Stimulated activated CD4-positive, alpha-beta T cell treated with anti-CD3 and anti-CD28 coated beads, Interleukin-2, amount 100 ng/mL, for 24 hours (primary cell): Measurements from ENCODE around the gene TAF11L14.
"Not testable (repeated sequence)": the region's sequence is repeated elsewhere in the genome, so short reads cannot be mapped to it uniquely, and the experiment has no call there.

Experiments
- DNase-seq, 2 donors: peaks; one replicate each; pipeline ENCODE4 v3.0.0-alpha.2; 2020

Gene TAF11L14

DNA sequence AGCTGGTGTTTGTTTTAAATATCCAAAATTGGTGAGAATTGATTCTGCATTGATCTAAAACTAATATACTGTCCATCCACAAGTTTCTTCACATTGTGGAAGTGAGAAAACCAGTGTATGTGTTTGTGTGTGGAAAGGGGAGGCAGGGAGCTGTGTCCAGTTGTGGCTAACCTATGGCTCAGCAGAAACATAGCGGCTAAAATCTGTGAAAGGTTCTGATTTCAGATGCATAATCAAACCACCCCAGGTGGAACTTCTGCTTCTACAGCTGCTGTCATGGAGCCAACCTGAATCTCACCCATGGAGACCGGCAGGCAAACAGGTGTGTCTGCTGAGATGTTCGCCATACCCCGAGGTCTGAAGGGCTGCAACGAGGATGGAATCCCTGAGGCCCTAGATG lies at the start of gene TAF11L14:
Gene TAF11L14 (plus strand): TSS at position 301 of the 400 bp plus-strand sequence.
- DNase-seq: no peak

DNA sequence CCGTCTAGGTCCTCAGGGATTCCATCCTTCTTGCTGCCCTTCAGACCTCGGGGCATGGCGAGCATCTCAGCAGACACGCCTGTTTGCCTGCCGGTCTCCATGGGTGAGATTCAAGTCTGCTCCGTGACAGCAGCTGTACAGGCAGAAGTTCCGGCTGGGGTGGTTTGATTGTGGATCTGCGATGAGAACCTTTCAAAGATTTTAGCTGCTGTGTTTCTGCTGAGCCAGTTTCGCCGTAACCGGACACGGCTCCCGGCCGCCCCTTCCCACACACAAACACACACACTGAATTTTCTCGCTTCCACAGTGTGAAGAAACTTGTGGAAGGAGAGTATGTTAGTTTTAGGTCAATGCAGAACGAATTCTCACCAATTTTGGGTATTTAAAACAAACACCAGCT lies 48.6 kb upstream of the TAF11L14 start, which contains the start of gene TAF11L7:
Gene TAF11L7 (minus strand): TSS at position 101 of the 400 bp plus-strand sequence.
- DNase-seq: not testable (repeated sequence)

DNA sequence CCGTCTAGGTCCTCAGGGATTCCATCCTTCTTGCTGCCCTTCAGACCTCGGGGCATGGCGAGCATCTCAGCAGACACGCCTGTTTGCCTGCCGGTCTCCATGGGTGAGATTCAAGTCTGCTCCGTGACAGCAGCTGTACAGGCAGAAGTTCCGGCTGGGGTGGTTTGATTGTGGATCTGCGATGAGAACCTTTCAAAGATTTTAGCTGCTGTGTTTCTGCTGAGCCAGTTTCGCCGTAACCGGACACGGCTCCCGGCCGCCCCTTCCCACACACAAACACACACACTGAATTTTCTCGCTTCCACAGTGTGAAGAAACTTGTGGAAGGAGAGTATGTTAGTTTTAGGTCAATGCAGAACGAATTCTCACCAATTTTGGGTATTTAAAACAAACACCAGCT lies 43.4 kb upstream of the TAF11L14 start, which contains the start of gene TAF11L8:
Gene TAF11L8 (minus strand): TSS at position 101 of the 400 bp plus-strand sequence.
- DNase-seq: not testable (repeated sequence)

DNA sequence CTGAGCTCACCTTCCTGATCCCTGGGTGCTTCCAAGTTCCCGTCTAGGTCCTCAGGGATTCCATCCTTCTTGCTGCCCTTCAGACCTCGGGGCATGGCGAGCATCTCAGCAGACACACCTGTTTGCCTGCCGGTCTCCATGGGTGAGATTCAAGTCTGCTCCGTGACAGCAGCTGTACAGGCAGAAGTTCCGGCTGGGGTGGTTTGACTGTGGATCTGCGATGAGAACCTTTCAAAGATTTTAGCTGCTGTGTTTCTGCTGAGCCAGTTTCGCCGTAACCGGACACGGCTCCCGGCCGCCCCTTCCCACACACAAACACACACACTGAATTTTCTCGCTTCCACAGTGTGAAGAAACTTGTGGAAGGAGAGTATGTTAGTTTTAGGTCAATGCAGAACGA lies 40.0 kb upstream of the TAF11L14 start, which contains the start of gene TAF11L9:
Gene TAF11L9 (minus strand): TSS at position 140 of the 400 bp plus-strand sequence.
- not testable (repeated sequence) for DNase-seq

DNA sequence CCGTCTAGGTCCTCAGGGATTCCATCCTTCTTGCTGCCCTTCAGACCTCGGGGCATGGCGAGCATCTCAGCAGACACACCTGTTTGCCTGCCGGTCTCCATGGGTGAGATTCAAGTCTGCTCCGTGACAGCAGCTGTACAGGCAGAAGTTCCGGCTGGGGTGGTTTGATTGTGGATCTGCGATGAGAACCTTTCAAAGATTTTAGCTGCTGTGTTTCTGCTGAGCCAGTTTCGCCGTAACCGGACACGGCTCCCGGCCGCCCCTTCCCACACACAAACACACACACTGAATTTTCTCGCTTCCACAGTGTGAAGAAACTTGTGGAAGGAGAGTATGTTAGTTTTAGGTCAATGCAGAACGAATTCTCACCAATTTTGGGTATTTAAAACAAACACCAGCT lies 36.5 kb upstream of the TAF11L14 start, which contains the start of gene TAF11L10:
Gene TAF11L10 (minus strand): TSS at position 101 of the 400 bp plus-strand sequence.
- DNase-seq: not testable (repeated sequence)

DNA sequence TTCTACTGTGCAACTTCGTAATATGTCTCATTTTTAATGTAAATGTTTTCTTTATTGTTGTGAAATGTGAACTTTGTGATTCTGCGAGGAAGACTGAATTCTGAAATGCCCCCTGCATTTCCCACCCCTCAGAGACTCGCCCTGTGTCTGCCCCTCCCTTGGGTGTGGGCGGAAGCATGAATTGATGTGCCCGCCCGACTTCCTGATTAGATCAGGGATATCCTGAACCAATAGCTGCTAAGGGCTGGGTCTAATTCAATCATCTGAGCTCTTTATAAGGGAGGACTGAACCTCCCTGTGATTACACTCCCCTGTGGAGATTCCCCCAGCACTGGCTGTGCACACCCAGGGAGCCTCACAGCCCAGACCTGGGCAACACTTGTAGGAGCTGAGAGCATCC lies 30.4 kb upstream of the TAF11L14 start, which contains the start of gene TAF11L11:
Gene TAF11L11 (plus strand): TSS at position 304 of the 400 bp plus-strand sequence.
- DNase-seq: not testable (repeated sequence)

DNA sequence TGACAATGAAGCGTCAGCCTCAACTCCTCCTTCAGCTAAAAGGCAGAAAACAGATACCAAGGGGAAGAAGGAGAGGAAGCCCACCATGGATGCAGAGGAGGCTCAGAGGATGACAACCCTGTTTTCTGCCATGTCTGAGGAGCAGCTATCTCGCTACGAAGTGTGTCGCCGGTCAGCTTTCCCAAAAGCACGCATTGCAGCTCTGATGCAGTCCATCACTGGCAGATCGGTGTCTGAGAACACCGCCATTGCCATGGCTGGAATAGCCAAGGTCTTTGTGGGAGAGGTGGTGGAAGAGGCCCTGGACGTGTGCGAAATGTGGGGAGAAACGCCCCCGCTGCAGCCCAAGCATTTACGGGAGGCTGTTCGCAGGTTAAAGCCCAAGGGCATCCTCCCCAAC lies 29.3 kb upstream of the TAF11L14 start:
- no peak for DNase-seq

DNA sequence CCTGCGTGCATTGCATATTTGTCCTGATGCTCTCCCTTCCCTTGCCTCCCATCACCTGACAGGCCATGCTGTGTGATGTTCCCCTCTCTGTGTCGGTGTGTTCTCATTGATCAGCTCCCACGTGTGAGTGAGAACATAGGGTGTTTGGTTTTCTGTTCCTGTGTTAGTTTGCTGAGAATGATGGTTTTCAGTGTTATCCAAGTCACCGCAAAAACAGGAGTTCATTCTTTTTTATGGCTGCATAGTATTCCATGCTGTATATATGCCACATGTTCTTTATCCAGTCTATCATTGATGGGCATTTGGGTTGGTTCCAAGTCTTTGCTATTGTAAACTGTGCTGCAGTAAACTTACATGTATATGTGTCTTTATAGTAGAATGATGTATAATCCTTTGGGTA lies 26.8 kb upstream of the TAF11L14 start:
- DNase-seq: not testable (repeated sequence)

DNA sequence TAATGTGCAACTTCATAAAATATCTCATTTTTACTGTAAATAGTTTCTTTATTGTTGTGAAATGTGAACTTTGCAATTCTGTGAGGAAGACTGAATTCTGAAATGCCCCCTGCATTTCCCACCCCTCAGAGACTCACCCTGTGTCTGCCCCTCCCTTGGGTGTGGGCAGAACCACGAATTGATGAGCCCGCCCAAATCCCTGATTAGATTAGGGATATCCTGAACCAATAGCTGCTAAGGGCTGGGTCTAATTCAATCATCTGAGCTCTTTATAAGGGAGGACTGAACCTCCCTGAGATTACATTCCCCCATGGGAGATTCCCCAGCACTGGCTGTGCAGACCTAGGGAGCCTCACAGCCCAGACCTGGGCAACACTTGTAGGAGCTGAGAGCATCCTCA lies 24.2 kb upstream of the TAF11L14 start, which contains the start of gene TAF11L12:
Gene TAF11L12 (plus strand): TSS at position 301 of the 400 bp plus-strand sequence.
- not testable (repeated sequence) for DNase-seq

DNA sequence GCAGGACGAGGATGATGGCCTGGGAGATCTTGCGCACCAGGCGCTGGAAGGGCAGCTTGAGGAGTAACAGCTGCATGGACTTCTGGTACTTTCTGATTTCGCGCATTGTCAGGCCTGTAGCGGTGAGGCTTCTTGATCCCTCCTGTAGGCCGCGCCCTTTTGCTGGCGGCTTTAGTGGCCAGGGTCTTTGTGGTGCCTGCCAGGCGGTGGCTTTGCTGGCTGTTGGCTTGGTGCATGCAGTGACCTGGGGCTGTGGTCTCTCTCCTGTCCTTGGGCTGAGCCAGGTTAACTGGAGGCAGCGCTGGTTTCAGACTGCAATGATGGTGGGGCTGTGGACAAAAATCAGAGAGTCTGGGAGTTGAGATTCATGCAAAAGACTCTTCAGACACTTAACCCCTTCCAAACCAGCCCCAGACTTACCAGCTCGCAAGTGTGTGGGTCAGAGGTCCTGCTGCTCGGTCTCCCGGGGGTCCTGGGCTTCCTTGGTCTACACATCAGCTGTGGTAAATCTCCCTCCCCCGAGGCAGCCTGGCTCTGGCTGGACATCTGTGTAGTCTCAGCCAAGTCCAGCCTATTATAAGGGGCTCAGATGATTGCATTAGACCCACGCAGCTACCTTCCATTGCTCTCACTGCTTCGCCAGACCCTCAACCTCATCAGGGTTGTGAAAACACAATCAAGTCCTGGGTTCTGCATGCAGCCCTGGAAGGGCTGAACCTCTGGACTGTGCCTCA lies 19.2 kb upstream of the TAF11L14 start:
- no peak for DNase-seq

DNA sequence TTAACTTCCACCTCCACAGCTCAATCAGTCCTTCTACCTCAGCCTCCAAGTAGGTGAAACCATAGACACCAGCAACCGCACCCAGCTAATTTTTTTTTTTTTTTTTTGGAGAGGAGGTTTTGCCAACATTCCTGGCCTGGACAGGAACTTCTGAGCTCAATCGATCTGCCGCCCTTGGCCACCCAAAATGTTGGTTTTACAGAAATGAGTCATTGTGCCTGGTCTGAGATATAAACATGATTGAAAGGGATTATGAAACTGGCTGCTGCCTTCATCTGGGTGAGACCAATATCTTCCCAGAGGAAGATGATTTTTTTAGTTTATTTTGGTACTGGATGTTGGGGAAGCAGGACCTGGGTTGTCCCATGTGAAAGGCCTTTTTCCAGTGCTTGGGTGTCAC lies 14.9 kb upstream of the TAF11L14 start:
- no peak for DNase-seq

DNA sequence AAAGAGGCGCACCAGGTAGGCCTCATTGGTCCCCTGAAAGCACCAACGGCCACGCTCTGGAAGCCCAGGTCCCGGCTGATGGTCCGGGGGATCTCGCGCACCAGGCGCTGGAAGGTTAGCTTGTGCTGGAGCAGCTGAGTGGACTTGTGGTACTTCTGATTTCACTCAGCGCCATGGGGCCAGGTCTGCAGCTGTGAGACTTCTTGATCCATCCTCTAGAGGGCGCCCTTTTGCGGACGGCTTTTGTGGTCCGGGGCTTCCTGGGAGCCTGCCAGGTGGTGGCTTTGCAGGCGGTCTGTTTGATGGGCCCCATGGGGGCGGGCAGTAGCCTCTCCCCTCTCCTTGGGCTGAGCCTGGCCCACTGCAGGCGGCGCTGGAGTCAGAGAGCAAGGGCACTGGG lies 13.6 kb upstream of the TAF11L14 start:
- DNase-seq: no peak

DNA sequence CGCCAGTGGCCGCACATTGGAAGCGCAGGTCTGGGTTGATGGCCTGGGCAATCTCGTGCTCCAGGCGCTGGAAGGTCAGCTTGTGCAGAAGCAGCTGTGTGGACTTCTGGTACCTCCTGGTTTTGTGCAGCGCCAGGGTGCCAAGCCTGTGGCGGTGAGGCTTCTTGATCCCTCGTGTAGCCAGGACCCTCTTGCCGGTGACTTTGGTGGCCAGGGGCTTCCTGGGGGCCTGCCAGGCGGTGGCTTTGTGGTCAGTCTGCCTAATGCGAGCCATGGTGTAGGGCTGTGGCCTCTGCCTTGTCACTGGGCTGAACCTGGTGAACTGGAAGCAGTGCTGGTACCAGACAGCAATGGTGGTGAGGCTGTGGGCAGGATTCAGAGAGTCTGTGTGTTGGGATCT lies 8.6 kb upstream of the TAF11L14 start:
- DNase-seq: no peak

DNA sequence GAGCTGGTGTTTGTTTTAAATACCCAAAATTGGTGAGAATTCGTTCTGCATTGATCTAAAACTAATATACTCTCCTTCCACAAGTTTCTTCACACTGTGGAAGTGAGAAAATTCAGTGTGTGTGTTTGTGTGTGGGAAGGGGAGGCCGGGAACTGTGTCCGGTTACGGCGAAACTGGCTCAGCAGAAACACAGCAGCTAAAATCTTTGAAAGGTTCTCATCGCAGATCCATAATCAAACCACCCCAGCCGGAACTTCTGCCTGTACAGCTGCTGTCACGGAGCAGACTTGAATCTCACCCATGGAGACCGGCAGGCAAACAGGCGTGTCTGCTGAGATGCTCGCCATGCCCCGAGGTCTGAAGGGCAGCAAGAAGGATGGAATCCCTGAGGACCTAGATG lies 2.5 kb upstream of the TAF11L14 start, which contains the start of gene TAF11L13:
Gene TAF11L13 (plus strand): TSS at position 301 of the 400 bp plus-strand sequence.
- not testable (repeated sequence) for DNase-seq

DNA sequence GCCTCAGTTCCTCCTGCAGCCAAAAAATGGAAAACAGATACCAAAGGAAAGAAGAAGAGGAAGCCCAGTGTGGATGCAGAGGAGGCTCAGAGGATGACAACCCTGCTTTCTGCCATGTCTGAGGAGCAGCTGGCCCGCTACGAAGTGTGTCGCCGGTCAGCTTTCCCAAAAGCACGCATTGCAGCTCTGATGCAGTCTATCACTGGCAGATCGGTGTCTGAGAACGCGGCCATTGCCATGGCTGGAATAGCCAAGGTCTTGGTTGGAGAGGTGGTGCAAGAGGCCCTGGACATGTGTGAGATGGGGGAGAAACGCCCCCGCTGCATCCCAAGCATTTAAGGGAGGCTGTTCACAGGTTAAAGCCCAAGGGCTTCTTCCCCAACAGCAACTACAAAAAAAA lies 15.0 kb downstream of the TAF11L14 start:
- DNase-seq: not testable (repeated sequence)

DNA sequence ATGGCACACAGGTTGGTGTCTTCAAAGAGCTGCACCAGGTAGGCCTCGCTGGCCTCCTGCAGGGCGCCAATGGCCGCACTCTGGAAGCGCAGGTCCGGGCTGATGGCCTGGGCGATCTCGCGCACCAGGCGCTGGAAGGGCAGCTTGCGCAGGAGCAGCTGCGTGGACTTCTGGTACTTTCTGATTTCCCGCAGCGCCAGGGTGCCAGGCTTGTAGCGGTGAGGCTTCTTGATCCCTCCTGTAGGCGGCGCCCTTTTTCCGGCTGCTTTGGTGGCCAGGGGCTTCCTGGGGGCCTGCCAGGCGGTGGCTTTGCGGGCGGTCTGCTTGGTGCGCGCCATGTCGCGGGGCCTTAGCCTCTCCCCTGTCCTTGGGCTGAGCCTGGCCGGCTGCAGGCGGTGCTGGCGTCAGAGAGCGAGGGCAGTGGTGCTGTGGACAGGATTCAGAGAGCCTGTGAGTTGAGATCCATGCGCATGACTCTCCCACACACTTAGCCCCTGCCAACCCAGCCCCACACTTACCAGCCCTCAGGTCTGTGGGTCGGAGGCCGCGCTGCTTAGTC lies 21.0 kb downstream of the TAF11L14 start:
- DNase-seq: not testable (repeated sequence)

DNA sequence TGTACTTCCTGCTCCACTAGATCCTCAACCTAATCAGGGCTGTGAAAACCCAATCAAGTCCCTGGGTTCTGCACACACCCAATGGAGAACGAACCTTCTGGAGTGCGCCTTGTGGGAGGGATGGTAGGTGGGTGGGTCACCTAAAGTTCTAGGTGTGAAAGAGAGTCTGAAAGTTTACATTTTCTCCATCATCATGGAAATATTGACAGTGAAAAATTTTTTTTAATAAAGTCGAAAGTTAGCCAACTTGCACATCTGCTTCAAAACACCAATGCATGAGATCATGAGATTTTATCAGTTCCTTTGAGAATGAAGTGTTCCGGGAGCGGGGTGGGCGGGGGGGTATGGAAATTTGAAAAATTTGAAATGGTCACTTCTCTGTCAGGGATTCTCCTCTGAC lies 21.7 kb downstream of the TAF11L14 start:
- no peak for DNase-seq

DNA sequence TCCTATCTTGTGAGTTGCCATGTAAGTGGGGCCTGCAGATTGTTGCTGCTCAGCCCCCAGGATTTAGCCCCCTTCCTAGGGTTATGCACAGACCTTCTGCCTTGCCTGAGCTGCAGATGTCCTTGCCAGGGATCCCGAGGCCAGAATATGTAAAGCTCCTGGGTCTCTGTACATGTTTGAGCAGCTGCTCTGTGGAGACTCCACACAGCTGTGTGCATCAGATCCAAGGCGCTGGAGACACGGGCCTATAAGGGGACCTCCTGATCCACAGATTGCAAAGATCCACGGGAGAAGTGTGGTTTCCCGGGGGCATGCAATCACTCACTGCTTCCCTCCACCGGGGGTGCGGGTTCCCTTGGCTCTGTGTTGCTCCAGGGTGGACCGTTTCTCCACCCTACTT lies 28.9 kb downstream of the TAF11L14 start:
- no peak for DNase-seq

DNA sequence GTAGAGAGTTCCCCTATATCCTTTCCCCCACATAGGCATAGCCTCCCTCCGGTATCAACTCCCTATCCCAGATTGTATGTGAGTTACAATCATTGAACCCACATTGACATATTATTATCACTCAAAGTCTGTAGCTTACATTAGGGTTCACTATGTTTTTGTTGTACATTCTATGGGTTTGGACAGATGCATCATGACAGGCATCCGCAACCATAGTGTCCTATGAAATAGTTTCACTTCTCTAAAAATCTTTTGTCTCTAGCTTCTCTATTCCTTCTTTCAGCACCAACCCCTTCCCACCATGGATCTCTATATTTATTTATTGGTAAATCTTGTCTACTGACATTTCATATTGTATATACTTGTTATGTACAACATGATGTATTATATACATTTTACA lies 31.6 kb downstream of the TAF11L14 start:
- no peak for DNase-seq

DNA sequence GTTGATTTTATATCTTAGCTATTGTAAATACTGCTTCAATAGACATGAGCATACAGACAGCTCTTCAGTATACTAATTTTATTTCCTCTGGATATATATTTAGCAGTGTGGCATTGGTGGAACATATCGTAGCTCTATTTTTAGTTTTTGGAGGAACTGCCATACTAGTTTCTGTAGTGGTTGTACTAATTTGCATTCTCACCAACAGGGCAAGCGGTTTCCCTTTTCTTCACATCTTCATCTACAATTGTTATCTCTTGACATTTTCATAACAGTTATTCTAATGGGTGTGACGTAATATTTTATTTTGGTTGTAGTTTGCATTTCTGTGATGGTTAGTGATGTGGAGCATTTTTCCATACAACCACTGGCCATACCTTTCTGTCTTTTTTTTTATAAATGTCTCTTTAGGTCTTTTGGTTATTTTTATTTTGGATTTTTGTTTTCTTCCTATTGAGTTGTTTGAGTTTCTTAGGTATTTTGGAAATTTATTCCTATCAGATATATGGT lies 32.5 kb downstream of the TAF11L14 start:
- no peak for DNase-seq

DNA sequence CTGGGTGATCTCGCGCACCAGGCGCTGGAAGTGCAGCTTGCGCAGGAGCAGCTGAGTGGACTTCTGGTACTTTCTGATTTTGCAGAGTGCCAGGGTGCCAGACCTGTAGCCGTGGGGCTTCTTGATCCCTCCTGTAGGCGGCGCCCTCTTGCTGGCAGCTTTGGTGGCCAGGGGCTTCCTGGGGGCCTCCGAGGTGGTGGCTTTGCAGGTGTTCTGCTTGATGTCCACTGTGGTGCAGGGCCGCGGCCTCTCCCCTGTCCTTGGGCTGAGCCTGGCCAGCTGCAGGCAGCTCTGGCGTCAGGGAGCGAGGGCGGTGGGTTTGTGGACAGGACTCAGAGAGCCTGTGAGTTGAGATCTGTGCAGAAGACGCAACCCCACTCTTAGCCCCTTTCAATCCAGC lies 36.1 kb downstream of the TAF11L14 start:
- DNase-seq: no peak

DNA sequence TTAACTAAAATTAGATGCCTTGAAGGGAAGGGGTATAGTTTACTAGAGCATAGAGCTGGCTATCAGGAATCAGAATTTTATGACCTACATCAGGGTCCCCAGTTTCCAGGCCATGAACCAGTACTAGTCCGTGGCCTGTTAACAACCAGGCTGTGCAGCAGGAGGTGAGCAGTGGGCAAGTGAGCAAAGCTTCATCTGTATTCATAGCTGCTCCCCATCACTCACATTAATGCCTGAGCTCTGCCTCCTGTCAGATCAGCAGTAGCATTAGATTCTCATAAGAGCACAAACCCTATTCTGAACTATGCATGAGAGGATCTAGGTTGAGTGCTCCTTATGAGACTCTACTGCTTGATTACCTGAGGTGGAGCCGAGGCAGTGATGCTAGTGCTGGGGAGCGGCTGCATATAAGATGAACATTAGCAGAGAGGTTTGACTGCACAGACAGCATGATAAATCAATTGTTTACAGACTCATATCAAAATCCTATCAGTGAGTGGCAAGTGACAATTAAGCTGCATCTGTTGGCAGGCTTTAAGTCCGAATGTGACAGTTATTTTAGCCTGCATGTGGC lies 44.6 kb downstream of the TAF11L14 start:
- DNase-seq: no peak

DNA sequence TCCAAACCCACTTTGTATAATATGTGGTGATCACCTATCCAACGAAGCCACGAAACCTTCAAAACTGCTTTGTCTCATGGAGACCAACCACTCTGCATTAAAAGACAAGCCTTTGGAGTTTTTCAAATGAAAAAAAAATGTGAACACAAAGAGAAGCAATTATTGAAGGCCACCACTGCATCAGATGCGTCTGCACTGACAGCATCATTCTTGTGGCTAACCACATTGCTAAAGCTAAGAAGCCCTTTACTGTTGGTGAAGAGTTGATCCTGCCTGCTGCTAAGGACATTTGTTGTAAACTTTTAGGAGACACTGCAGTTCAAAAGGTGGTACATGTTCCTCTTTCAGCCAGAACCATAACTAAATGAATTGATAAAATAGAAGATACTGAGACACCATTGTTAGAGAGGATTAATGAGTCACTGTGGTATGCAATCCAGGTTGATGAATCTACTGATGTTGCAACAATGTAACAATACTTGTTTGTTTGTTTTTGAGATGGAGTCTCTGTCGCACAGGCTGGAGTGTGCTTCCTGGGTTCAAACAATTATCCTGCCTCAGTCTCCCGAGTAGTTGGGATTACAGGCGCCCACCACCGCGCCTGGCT lies 45.4 kb downstream of the TAF11L14 start:
- no peak for DNase-seq
